Measurements from ENCODE around the gene TLN1.

TLN1 gene

GRCh38 chr9:35700942-35701341 lies 31.1 kb downstream of the TLN1 start:
- DNase-seq, result no peak

GRCh38 chr9:35700031-35700430 lies 32.0 kb downstream of the TLN1 start:
- DNase-seq, result no peak

- DNase-seq, result no peak
Observed at GRCh38 chr9:35698231-35698630, 33.8 kb downstream of the TLN1 start.

GRCh38 chr9:35697486-35697885 lies 34.5 kb downstream of the TLN1 start:
- no peak for DNase-seq

GRCh38 chr9:35696520-35697215 lies 35.3 kb downstream of the TLN1 start:
- peak in 1 of 2 experiments; percentile 65 for DNase-seq

- DNase-seq, result no peak
Observed at GRCh38 chr9:35695943-35696401, 36.0 kb downstream of the TLN1 start.

- peak in 1 of 2 experiments; percentile 41 for DNase-seq
Observed at GRCh38 chr9:35691757-35692301, 40.2 kb downstream of the TLN1 start.

GRCh38 chr9:35691334-35691650 lies 40.7 kb downstream of the TLN1 start:
- no peak for DNase-seq

- peak in 1 of 2 experiments; percentile 43 for DNase-seq
Observed at GRCh38 chr9:35690614-35691333, 41.2 kb downstream of the TLN1 start.

GRCh38 chr9:35690294-35690613 lies 41.7 kb downstream of the TLN1 start:
- no peak for DNase-seq

GRCh38 chr9:35689542-35690293 lies 42.3 kb downstream of the TLN1 start, which contains the start of gene TPM2:
Gene TPM2 (minus strand): TSS chr9:35689925. CDS start chr9:35689817, 108 bp downstream.
- DNase-seq, result no peak

GRCh38 chr9:35688558-35689541 lies 43.1 kb downstream of the TLN1 start:
- DNase-seq, result no peak

GRCh38 chr9:35687972-35688557 lies 43.9 kb downstream of the TLN1 start:
- DNase-seq, result no peak

- DNase-seq, result no peak
Observed at GRCh38 chr9:35687306-35687705, 44.7 kb downstream of the TLN1 start.

- DNase-seq, result no peak
Observed at GRCh38 chr9:35686222-35687203, 45.5 kb downstream of the TLN1 start.

- no peak for DNase-seq
Observed at GRCh38 chr9:35685506-35685905, 46.5 kb downstream of the TLN1 start.

- DNase-seq, result no peak
Observed at GRCh38 chr9:35684921-35685320, 47.1 kb downstream of the TLN1 start.

GRCh38 chr9:35683323-35683722 lies 48.7 kb downstream of the TLN1 start:
- DNase-seq, result no peak

GRCh38 chr9:35682520-35683315 lies 49.3 kb downstream of the TLN1 start:
- DNase-seq, result no peak

- no peak for DNase-seq
Observed at GRCh38 chr9:35682051-35682450, 49.9 kb downstream of the TLN1 start.

Data from NCI-H526 (cell line).